Measurements from ENCODE around the gene PEX7. TPM values are rescaled to one million over a fixed set of nuclear protein-coding genes. Genes with fewer than 3 reads are reported as not detected.
"Not testable (repeated sequence)": the region's sequence is repeated elsewhere in the genome, so short reads cannot be mapped to it uniquely, and the experiment has no call there.

Gene PEX7
- total RNA-seq, 1 donor from 2014 or later: 6.8 TPM

- Mint-ChIP-seq H3K27ac (no peak overlapping the region), H3K36me3 (ENCODE audit: low read depth) (peaks cover 36% of the 10 kb centered on the region)
- intact Hi-C loops (cut with micrococcal nuclease): no loop called here
These were observed 47.1 kb downstream of the PEX7 start for GRCh38 chr6:136869451-136869850.

GRCh38 chr6:136873748-136874147, 51.4 kb downstream of the PEX7 start:
- H3K27me3 Mint-ChIP-seq: no peaks in the 10 kb centered on the region
- no peak for TF ChIP-seq CTCF (IDR thresholded peaks at IDR 0.05)
- no peak overlapping the region for H3K4me3 Mint-ChIP-seq
- H3K27ac Mint-ChIP-seq: no peak overlapping the region
- DNase-seq: no peak
- CTCF ChIA-PET: no interaction called here
- ATAC-seq (ENCODE audit: low read depth): no peak
- H3K9me3 Mint-ChIP-seq: peaks cover 13% of the 10 kb centered on the region
- POLR2A ChIA-PET: no interaction called here
- intact Hi-C loops (cut with micrococcal nuclease): no loop called here
- H3K4me1 Mint-ChIP-seq: no peaks in the 10 kb centered on the region
- peaks cover 55% of the 10 kb centered on the region for H3K36me3 Mint-ChIP-seq (ENCODE audit: low read depth)

More at GRCh38 chr6:136869451-136869850, 47.1 kb downstream of the PEX7 start:
- Mint-ChIP-seq H3K27me3 (no peaks in the 10 kb centered on the region), H3K9me3 (peaks cover 7% of the 10 kb centered on the region), H3K4me3 (no peak overlapping the region), H3K4me1 (no peaks in the 10 kb centered on the region)
- TF ChIP-seq CTCF (IDR thresholded peaks at IDR 0.05): no peak
- ATAC-seq (ENCODE audit: low read depth) (no peak), DNase-seq (no peak)
- POLR2A ChIA-PET: no interaction called here
- CTCF ChIA-PET: no interaction called here

- H3K27me3 Mint-ChIP-seq; DNase-seq; H3K4me1 Mint-ChIP-seq; intact Hi-C loops (cut with micrococcal nuclease); POLR2A ChIA-PET; ATAC-seq (ENCODE audit: low read depth); H3K27ac Mint-ChIP-seq; H3K4me3 Mint-ChIP-seq; CTCF ChIA-PET: not testable (repeated sequence)
- Mint-ChIP-seq H3K36me3 (ENCODE audit: low read depth) (peaks cover 52% of the 10 kb centered on the region), H3K9me3 (peaks cover 13% of the 10 kb centered on the region)
These were observed 54.1 kb downstream of the PEX7 start for GRCh38 chr6:136876469-136876868.

GRCh38 chr6:136880748-136881460, 58.5 kb downstream of the PEX7 start:
- no peak overlapping the region for H3K4me3 Mint-ChIP-seq
- POLR2A ChIA-PET: no interaction called here
- peaks cover 39% of the 10 kb centered on the region for H3K36me3 Mint-ChIP-seq (ENCODE audit: low read depth)
- DNase-seq: no peak
- H3K9me3 Mint-ChIP-seq: peaks cover 4% of the 10 kb centered on the region
- H3K27ac Mint-ChIP-seq: no peak overlapping the region
- CTCF ChIA-PET: no interaction called here
- no peaks in the 10 kb centered on the region for H3K27me3 Mint-ChIP-seq
- ATAC-seq (ENCODE audit: low read depth): no peak
- intact Hi-C loops (cut with micrococcal nuclease): no loop called here
- no peak for TF ChIP-seq CTCF (IDR thresholded peaks at IDR 0.05)
- no peaks in the 10 kb centered on the region for H3K4me1 Mint-ChIP-seq

DNA sequence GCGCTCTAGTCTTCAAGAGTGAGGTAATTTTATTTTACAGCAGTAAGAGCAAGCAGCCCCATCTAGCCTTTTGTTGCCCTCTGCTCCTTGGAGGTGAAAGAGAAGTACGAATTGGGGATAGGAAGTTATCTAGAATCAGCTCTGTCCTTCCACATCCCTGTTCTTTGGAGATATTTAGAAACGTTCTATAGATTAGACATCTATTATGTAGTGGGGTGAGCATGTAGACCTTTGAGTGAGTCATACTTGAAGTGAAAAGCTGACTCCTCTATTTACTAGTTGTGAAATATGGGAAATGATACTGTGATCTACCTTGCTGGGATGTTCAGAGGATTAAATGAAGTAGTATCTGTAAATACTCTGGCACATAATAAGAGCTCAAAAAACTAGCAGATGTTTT, 63.7 kb downstream of the PEX7 start:
- no peak for DNase-seq
- TF ChIP-seq CTCF (IDR thresholded peaks at IDR 0.05): no peak
- ChIA-PET POLR2A (no interaction called here), CTCF (no interaction called here)
- Mint-ChIP-seq H3K36me3 (ENCODE audit: low read depth) (peaks cover 25% of the 10 kb centered on the region), H3K27ac (no peak overlapping the region), H3K4me3 (no peak overlapping the region), H3K27me3 (no peaks in the 10 kb centered on the region), H3K9me3 (no peaks in the 10 kb centered on the region), H3K4me1 (peaks cover 17% of the 10 kb centered on the region)
- ATAC-seq (ENCODE audit: low read depth): no peak
- intact Hi-C loops (cut with micrococcal nuclease): no loop called here

- no peak for ATAC-seq (ENCODE audit: low read depth)
- Mint-ChIP-seq H3K9me3 (no peaks in the 10 kb centered on the region), H3K27me3 (no peaks in the 10 kb centered on the region), H3K36me3 (ENCODE audit: low read depth) (peaks cover 16% of the 10 kb centered on the region), H3K4me3 (no peak overlapping the region), H3K27ac (no peak overlapping the region), H3K4me1 (peaks cover 17% of the 10 kb centered on the region)
- TF ChIP-seq CTCF (IDR thresholded peaks at IDR 0.05): no peak
- no peak for DNase-seq
- POLR2A ChIA-PET: no interaction called here
- CTCF ChIA-PET: no interaction called here
- intact Hi-C loops (cut with micrococcal nuclease): no loop called here
These were observed 65.6 kb downstream of the PEX7 start for GRCh38 chr6:136887953-136888352.
